Stimulated activated CD4-positive, alpha-beta T cell treated with anti-CD3 and anti-CD28 coated beads, Interleukin-1b, Interleukin-23, amount 100 ng/mL, for 48 hours (primary cell): Measurements from ENCODE around the gene IGSF5.

Source experiments
- DNase-seq: peaks from one replicate; pipeline ENCODE4 v3.0.0-alpha.2; 2020

Gene IGSF5

GRCh38 chr21:39837861-39838359, 92.9 kb downstream of the IGSF5 start:
- DNase-seq: no peak

DNA sequence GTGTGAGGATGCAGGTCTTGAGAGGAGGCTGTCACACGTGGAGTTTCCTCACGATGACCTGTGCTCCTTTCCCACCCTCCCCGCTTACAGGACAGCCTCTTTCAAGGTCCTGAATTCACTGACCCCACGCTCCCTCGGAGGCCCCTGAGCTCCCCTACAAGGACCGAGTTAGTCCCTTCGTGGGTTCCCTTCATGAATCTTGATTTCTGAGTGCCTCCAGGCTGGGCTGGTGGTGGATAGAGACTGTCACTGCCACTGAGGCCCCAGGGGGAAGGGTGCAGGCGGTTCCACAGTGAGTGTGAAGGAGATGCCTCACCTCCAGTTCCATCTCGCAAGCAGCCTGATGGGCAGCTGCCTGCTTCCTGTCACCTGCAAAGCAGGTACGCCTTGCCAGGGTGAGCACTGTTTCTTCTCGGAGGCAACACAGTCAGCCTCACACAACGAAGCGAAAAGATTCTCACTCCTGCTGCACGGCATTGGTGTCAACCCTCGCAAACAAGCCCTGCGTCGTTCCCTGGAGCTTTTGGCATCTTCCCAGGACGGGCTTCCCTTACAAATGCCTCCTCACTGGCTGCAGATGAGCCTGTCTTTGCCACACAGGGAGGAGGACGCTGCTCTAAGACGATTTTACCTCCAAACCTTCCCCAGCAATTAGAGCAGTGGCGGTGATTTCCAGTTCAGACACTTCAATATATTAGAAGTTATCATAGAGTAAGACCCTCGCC, 95.6 kb downstream of the IGSF5 start:
- no peak for DNase-seq

- DNase-seq: no peak
Measured at GRCh38 chr21:39842741-39843459, 97.9 kb downstream of the IGSF5 start.

DNA sequence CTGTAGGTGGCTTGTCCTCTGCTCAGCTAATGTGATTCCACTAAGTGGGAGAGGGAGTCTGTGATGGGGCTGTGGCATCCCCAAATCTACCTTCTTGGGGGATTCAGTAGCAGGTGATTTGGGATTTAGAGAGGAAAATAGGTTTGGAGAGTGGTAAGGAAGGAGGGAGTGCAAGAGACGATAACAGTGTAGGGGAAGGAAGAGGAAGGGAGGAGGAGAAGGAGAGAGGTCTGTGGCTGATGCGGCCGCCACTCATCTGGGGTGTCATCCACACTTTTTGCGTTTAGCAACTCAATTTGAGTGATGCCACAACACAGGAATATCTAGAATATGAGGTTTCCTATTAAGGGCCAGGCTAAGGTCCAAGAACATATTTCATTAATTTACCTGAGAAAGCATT, 98.5 kb downstream of the IGSF5 start:
- no peak for DNase-seq

GRCh38 chr21:39843916-39844315, 98.9 kb downstream of the IGSF5 start:
- no peak for DNase-seq

GRCh38 chr21:39845571-39846130, 100.7 kb downstream of the IGSF5 start:
- no peak for DNase-seq

GRCh38 chr21:39847877-39848276, 102.9 kb downstream of the IGSF5 start:
- no peak for DNase-seq

- no peak for DNase-seq
Measured at GRCh38 chr21:39849014-39849655, 104.2 kb downstream of the IGSF5 start.

DNA sequence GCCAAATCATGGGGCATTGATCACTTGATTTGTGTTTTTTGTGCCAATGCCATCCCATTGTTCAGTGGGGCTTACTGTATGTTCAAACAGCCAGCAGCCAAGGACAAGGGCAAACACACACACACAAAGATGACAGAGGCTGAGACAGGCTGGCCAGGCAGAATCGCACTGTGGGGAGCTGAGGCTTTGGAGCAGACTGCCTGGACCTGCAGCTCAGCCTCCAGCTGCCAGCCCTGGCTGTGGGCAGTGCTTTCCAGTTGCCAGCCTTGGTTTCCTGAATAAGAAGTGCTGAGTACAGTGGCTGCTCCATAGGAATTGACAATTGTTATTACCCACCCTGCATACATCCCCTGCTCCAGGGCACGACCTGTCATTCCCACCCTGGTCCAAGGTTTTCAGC, 105.3 kb downstream of the IGSF5 start:
- no peak for DNase-seq

GRCh38 chr21:39851002-39851618, 106.1 kb downstream of the IGSF5 start:
- DNase-seq: no peak
